ENCODE measurements around the gene GRM1.

The GRM1 gene

GRCh38 chr6:146290589-146290901 lies 261.7 kb downstream of the GRM1 start:
- H3K9me3 ChIP-seq (ENCODE audit: low read length) = no peaks in the 10 kb centered on the region
- no peaks in the 10 kb centered on the region for H3K27me3 ChIP-seq (ENCODE audit: insufficient read depth, low read length)
- no peaks in the 10 kb centered on the region for H4K20me1 ChIP-seq (ENCODE audit: insufficient read depth, low read length)
- no peaks in the 10 kb centered on the region; the same call in 1 of the 2 replicates for H3K9me2 ChIP-seq (ENCODE audit: low read depth, low read length)
- H3K4me3 ChIP-seq (ENCODE audit: low read depth, low read length, poor library complexity, severe bottlenecking) = no peak overlapping the region
- H3K9ac ChIP-seq (ENCODE audit: low read length) = no peak overlapping the region
- H3K4me1 ChIP-seq (ENCODE audit: insufficient read depth, low read length, severe bottlenecking) = no peaks in the 10 kb centered on the region
- no peak for TF ChIP-seq CTCF (IDR thresholded peaks at IDR 0.05; ENCODE audit: low read length)
- TF ChIP-seq EZH2 (IDR thresholded peaks at IDR 0.05; ENCODE audit: borderline replicate concordance, low read length) = no peak
- H3K79me2 ChIP-seq (ENCODE audit: insufficient read depth, low read length) = no peaks in the 10 kb centered on the region
- no peaks in the 10 kb centered on the region for H3K36me3 ChIP-seq (ENCODE audit: insufficient read depth, low read length)
- H2AFZ ChIP-seq (ENCODE audit: low read length) = no peak overlapping the region
- no peaks in the 10 kb centered on the region for H3F3A ChIP-seq (ENCODE audit: insufficient read depth, low read length)
- H3K27ac ChIP-seq (ENCODE audit: low read depth, low read length, poor library complexity, severe bottlenecking) = no peak overlapping the region
- H3K4me2 ChIP-seq (ENCODE audit: low read length) = no peak overlapping the region

- Histone ChIP-seq H3K27me3 (ENCODE audit: insufficient read depth, low read length) (no peaks in the 10 kb centered on the region), H3K27ac (ENCODE audit: low read depth, low read length, poor library complexity, severe bottlenecking) (no peak overlapping the region), H3K36me3 (ENCODE audit: insufficient read depth, low read length) (no peaks in the 10 kb centered on the region), H3F3A (ENCODE audit: insufficient read depth, low read length) (no peaks in the 10 kb centered on the region), H4K20me1 (ENCODE audit: insufficient read depth, low read length) (no peaks in the 10 kb centered on the region), H3K9me2 (ENCODE audit: low read depth, low read length) (no peaks in the 10 kb centered on the region; the same call in 1 of the 2 replicates), H3K4me1 (ENCODE audit: insufficient read depth, low read length, severe bottlenecking) (no peaks in the 10 kb centered on the region), H3K79me2 (ENCODE audit: insufficient read depth, low read length) (no peaks in the 10 kb centered on the region), H3K4me2 (ENCODE audit: low read length) (no peak overlapping the region), H3K4me3 (ENCODE audit: low read depth, low read length, poor library complexity, severe bottlenecking) (no peak overlapping the region), H2AFZ (ENCODE audit: low read length) (no peak overlapping the region), H3K9me3 (ENCODE audit: low read length) (no peaks in the 10 kb centered on the region), H3K9ac (ENCODE audit: low read length) (no peak overlapping the region)
- no peak for TF ChIP-seq EZH2 (IDR thresholded peaks at IDR 0.05; ENCODE audit: borderline replicate concordance, low read length)
These were observed 263.6 kb downstream of the GRM1 start for GRCh38 chr6:146292506-146292905.

GRCh38 chr6:146295695-146296094 lies 266.8 kb downstream of the GRM1 start:
- TF ChIP-seq EZH2 (IDR thresholded peaks at IDR 0.05; ENCODE audit: borderline replicate concordance, low read length) (no peak), CTCF (IDR thresholded peaks at IDR 0.05; ENCODE audit: low read length) (peak; percentile 7; the same call in 1 of the 2 replicates)
- Histone ChIP-seq H3F3A (ENCODE audit: insufficient read depth, low read length) (no peaks in the 10 kb centered on the region), H3K4me2 (ENCODE audit: low read length) (no peak overlapping the region), H3K9me3 (ENCODE audit: low read length) (no peaks in the 10 kb centered on the region), H2AFZ (ENCODE audit: low read length) (no peak overlapping the region), H3K9ac (ENCODE audit: low read length) (no peak overlapping the region), H3K9me2 (ENCODE audit: low read depth, low read length) (no peaks in the 10 kb centered on the region; the same call in 1 of the 2 replicates), H3K4me3 (ENCODE audit: low read depth, low read length, poor library complexity, severe bottlenecking) (no peak overlapping the region), H3K4me1 (ENCODE audit: insufficient read depth, low read length, severe bottlenecking) (no peaks in the 10 kb centered on the region), H3K27ac (ENCODE audit: low read depth, low read length, poor library complexity, severe bottlenecking) (no peak overlapping the region), H3K79me2 (ENCODE audit: insufficient read depth, low read length) (no peaks in the 10 kb centered on the region), H4K20me1 (ENCODE audit: insufficient read depth, low read length) (no peaks in the 10 kb centered on the region), H3K36me3 (ENCODE audit: insufficient read depth, low read length) (no peaks in the 10 kb centered on the region), H3K27me3 (ENCODE audit: insufficient read depth, low read length) (no peaks in the 10 kb centered on the region)

- Histone ChIP-seq H3K4me1 (ENCODE audit: insufficient read depth, low read length, severe bottlenecking) (no peaks in the 10 kb centered on the region), H3K9ac (ENCODE audit: low read length) (no peak overlapping the region), H2AFZ (ENCODE audit: low read length) (no peak overlapping the region), H3K36me3 (ENCODE audit: insufficient read depth, low read length) (no peaks in the 10 kb centered on the region), H3K27me3 (ENCODE audit: insufficient read depth, low read length) (no peaks in the 10 kb centered on the region), H3K9me2 (ENCODE audit: low read depth, low read length) (no peaks in the 10 kb centered on the region), H4K20me1 (ENCODE audit: insufficient read depth, low read length) (no peaks in the 10 kb centered on the region), H3F3A (ENCODE audit: insufficient read depth, low read length) (no peaks in the 10 kb centered on the region), H3K4me2 (ENCODE audit: low read length) (no peak overlapping the region), H3K27ac (ENCODE audit: low read depth, low read length, poor library complexity, severe bottlenecking) (no peak overlapping the region), H3K4me3 (ENCODE audit: low read depth, low read length, poor library complexity, severe bottlenecking) (no peak overlapping the region), H3K9me3 (ENCODE audit: low read length) (no peaks in the 10 kb centered on the region), H3K79me2 (ENCODE audit: insufficient read depth, low read length) (no peaks in the 10 kb centered on the region)
- TF ChIP-seq EZH2 (IDR thresholded peaks at IDR 0.05; ENCODE audit: borderline replicate concordance, low read length) (no peak), CTCF (IDR thresholded peaks at IDR 0.05; ENCODE audit: low read length) (no peak)
These were observed 269.0 kb downstream of the GRM1 start for GRCh38 chr6:146297815-146298214.
